ENCODE data around the gene FAM117B. TPM values are rescaled to one million over a fixed set of nuclear protein-coding genes. Genes with fewer than 3 reads are reported as not detected.

The FAM117B gene
- total RNA-seq, 2 donors from 2014 or later, result 7.0 to 17.1 TPM

DNA sequence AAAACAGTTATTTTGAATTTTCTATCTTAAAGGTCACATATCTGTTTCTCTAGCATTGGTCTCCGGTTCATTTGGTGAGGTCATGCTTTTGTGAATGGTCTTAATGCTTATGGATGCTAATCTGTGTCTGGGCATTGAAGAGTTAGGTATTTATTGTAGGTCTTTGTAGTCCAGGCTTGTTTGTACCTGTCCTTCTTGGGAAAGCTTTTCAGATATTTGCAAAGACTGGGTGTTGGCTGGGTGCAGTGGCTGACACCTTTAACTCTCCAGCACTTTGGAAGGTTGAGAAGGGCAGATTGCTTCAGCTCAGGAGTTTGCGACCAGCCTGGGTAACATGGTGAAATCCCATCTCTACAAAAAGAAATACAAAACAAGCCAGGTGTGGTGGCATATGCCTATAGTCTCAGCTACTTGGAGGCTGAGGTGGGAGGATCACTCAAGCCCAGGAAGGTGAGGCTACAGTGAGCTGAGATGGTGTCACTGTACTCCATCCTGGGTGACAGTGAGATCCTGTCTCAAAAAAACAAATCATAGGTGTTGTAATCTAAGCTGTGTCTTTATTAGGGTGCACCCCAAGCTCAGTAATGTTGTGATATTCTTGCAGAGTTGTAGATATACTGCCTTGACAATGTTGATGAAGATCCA, 82.3 kb downstream of the FAM117B start:
- Histone ChIP-seq H3K4me3 (no peak overlapping the region), H3K9me3 (no peaks in the 10 kb centered on the region), H3K27ac (no peak overlapping the region), H3K36me3 (replicated peaks in 1 of 2; ENCODE audit: insufficient read depth in 1 of 2, low read depth in 2 of 2) (no peaks in the 10 kb centered on the region), H3K4me1 (no peaks in the 10 kb centered on the region), H3K27me3 (no peaks in the 10 kb centered on the region)
- intact Hi-C loops (cut with DNase I), result no loop called here
- WGBS, 2 donors, result 95% methylated on average over 2 of the region's 2 CpGs
- DNase-seq (no peak), ATAC-seq (no peak)
- TF ChIP-seq, protein P1, sequence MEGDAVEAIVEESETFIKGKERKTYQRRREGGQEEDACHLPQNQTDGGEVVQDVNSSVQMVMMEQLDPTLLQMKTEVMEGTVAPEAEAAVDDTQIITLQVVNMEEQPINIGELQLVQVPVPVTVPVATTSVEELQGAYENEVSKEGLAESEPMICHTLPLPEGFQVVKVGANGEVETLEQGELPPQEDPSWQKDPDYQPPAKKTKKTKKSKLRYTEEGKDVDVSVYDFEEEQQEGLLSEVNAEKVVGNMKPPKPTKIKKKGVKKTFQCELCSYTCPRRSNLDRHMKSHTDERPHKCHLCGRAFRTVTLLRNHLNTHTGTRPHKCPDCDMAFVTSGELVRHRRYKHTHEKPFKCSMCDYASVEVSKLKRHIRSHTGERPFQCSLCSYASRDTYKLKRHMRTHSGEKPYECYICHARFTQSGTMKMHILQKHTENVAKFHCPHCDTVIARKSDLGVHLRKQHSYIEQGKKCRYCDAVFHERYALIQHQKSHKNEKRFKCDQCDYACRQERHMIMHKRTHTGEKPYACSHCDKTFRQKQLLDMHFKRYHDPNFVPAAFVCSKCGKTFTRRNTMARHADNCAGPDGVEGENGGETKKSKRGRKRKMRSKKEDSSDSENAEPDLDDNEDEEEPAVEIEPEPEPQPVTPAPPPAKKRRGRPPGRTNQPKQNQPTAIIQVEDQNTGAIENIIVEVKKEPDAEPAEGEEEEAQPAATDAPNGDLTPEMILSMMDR (IDR thresholded peaks at IDR 0.05), result no peak
- TF ChIP-seq POLR2A (IDR thresholded peaks at IDR 0.05), result no peak

DNA sequence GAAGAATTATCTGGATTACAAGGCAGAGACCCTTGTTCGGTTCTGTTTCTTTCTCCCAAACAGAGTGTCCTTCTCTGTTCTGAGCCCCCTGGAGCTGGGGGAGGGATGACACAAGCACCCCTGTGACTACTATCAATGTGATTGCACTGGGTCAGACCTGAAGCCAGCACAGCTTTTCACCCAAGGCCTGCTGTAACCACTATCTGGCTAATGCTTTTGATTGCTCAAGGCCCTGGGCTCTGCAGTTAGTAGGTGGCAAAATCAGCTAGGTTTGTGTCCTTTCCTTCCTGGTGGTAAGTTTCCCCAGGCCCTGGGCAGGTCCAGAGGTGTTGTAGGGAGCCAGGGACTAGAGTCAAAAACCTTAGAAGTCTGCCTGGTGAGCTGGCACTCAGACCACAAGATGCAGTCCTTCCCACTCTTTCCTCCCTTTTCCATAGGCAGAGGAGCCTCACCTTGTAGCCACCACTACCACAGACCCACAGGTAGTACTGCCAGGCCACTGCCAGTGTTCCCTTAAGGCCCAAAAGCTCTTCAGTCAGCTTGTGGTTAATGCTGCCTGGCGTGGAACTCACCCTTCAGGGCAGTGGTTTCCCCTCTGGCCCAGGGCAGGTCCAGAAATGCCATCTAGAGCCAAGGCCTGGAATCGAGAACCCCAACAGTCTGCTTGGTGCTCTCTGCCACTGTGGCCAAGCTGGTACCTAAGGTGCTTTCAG, 83.0 kb downstream of the FAM117B start:
- ATAC-seq (no peak), DNase-seq (no peak)
- TF ChIP-seq, protein P1 (IDR thresholded peaks at IDR 0.05), result no peak
- no peak for TF ChIP-seq POLR2A (IDR thresholded peaks at IDR 0.05)
- WGBS, 2 donors, result 85 to 90% methylated on average over 3 of the region's 3 CpGs
- intact Hi-C loops (cut with DNase I), result no loop called here
- no peak overlapping the region for H3K27ac ChIP-seq
- no peaks in the 10 kb centered on the region for H3K27me3 ChIP-seq
- H3K36me3 ChIP-seq (replicated peaks in 1 of 2; ENCODE audit: insufficient read depth in 1 of 2, low read depth in 2 of 2), result no peaks in the 10 kb centered on the region
- no peak overlapping the region for H3K4me3 ChIP-seq
- H3K4me1 ChIP-seq, result no peaks in the 10 kb centered on the region
- no peaks in the 10 kb centered on the region for H3K9me3 ChIP-seq

DNA sequence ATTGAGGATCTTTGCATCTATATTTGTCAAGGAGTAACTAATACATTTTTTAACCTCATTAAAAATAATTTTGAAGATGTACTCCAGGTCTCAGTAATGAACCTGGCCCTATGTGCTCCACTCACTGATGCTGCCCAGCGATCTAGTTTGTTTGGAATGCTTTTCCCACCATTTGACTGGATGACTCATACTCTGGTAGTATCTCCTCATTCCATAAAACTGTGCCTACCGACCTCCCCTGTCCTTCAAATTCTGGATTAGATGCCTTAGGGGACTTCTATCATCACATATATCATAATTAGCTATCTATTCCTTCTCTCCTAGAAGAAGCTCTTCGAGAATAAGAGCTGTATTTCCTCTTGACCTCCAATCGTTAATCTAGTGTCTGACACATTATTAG, 83.8 kb downstream of the FAM117B start:
- no peaks in the 10 kb centered on the region for H3K9me3 ChIP-seq
- intact Hi-C loops (cut with DNase I), result no loop called here
- no peak overlapping the region for H3K27ac ChIP-seq
- DNase-seq (no peak), ATAC-seq (no peak)
- no peak for TF ChIP-seq POLR2A (IDR thresholded peaks at IDR 0.05)
- WGBS, 2 donors, result 56 to 60% methylated on average over 4 of the region's 4 CpGs
- no peak overlapping the region for H3K4me3 ChIP-seq
- no peaks in the 10 kb centered on the region for H3K4me1 ChIP-seq
- H3K27me3 ChIP-seq, result no peaks in the 10 kb centered on the region
- no peaks in the 10 kb centered on the region for H3K36me3 ChIP-seq (replicated peaks in 1 of 2; ENCODE audit: insufficient read depth in 1 of 2, low read depth in 2 of 2)

DNA sequence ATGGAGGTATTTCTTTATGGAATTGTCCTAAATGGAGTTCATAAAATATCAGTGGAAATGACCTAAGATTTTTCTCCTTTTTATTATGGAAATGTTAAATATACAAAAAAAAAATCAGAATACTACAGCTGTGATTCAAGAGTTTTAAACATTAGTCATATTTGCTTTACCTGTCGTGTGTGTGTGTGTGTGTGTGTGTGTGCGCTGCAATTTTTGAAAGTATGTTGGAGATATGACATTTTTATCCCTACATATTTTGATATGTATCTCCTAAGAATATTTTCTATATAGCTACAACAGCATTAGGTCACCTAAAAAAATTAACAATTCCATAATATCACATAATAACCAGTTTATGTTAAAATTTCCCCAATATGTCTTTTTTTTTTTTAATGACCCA, 85.5 kb downstream of the FAM117B start:
- 33 to 57% methylated on average over 2 of the region's 2 CpGs for WGBS, 2 donors
- no peaks in the 10 kb centered on the region for H3K27me3 ChIP-seq
- H3K4me3 ChIP-seq, result no peak overlapping the region
- H3K4me1 ChIP-seq, result no peaks in the 10 kb centered on the region
- ATAC-seq, result no peak
- H3K27ac ChIP-seq, result no peak overlapping the region
- no peaks in the 10 kb centered on the region for H3K9me3 ChIP-seq
- TF ChIP-seq, protein P1 (IDR thresholded peaks at IDR 0.05), result no peak
- no peak for TF ChIP-seq POLR2A (IDR thresholded peaks at IDR 0.05)
- no peak for DNase-seq
- intact Hi-C loops (cut with DNase I), result no loop called here
- H3K36me3 ChIP-seq (replicated peaks in 1 of 2; ENCODE audit: insufficient read depth in 1 of 2, low read depth in 2 of 2), result no peaks in the 10 kb centered on the region

DNA sequence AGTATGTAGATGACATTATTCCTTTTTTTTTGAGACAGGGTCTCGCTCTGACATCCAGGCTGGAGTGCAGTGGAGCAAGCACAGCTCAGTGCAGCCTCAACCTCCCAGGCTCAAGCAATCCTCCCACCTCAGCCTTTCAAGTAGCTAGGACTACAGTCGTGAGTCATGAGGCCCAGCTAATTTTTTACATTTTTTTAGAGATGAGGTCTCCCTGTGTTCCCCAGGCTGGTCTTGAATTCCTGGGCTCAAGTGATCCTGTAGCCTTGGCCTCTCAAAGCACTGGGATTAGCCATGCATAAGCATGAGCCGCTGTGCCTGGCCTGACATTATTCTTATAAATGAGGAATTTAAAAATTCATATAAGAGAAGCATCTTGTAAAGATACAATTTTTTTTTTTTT, 86.9 kb downstream of the FAM117B start:
- TF ChIP-seq, protein P1 (IDR thresholded peaks at IDR 0.05), result no peak
- Histone ChIP-seq H3K27ac (no peak overlapping the region), H3K27me3 (no peaks in the 10 kb centered on the region), H3K4me3 (no peak overlapping the region), H3K4me1 (no peaks in the 10 kb centered on the region), H3K36me3 (replicated peaks in 1 of 2; ENCODE audit: insufficient read depth in 1 of 2, low read depth in 2 of 2) (no peaks in the 10 kb centered on the region), H3K9me3 (no peaks in the 10 kb centered on the region)
- intact Hi-C loops (cut with DNase I), result no loop called here
- WGBS, 2 donors, result 84 to 85% methylated on average over 3 of the region's 3 CpGs
- DNase-seq (no peak), ATAC-seq (no peak)
